Stomach (tissue), 9 donors: ENCODE results near the gene AREG. TPM values are rescaled to one million over a fixed set of nuclear protein-coding genes. Genes with fewer than 3 reads are reported as not detected.

Experiments
- DNase-seq, 2 donors: peaks; one replicate each; pipeline versions ENCODE4 v3.0.0 to v3.0.0-alpha.2; 2013 to 2019
- H3K27ac ChIP-seq, 5 donors: fragments of 200-600 bp in 4 of 5; sonication (generic) in 4 of 5; one replicate each; pipeline ENCODE4 v1.5.1; 2013 to 2019; ENCODE audit warnings: mild to moderate bottlenecking in 1 of 5, moderate library complexity in 1 of 5
- H3K27me3 ChIP-seq, 3 donors: fragments of 200-600 bp; sonication (generic); one replicate each; pipeline ENCODE4 v1.5.1; 2017 to 2019; ENCODE audit warnings: mixed run types in 1 of 3
- H3K36me3 ChIP-seq, 4 donors: fragments of 200-600 bp; sonication (generic); 1 replicate in 3 of 4; 2 replicates in 1 of 4; pipeline ENCODE4 v1.5.1; 2016 to 2019
- H3K4me1 ChIP-seq, 4 donors: fragments of 200-600 bp; sonication (generic); one replicate each; pipeline ENCODE4 v1.5.1; 2016 to 2019
- H3K4me3 ChIP-seq, 4 donors: fragments of 200-600 bp; sonication (generic) in 3 of 4; one replicate each; pipeline ENCODE4 v1.5.1; 2016 to 2019; ENCODE audit warnings: mild to moderate bottlenecking in 1 of 4
- H3K9me3 ChIP-seq, 4 donors: fragments of 200-600 bp; sonication (generic); one replicate each; pipeline ENCODE4 v1.5.1; 2016 to 2019
- CTCF ChIP-seq, 7 experiments: fragments of 450-650 bp in 4 of 7; fragments of 200-600 bp in 3 of 7; sonication (generic) in 3 of 7; IDR thresholded peaks; one replicate each; pipeline ENCODE4 v1.5.1; 2016 to 2019; ENCODE audit warnings: antibody characterized with exemption in 7 of 7, control low read depth in 2 of 7, mild to moderate bottlenecking in 1 of 7
- EP300 ChIP-seq: sonication (generic); formaldehyde crosslinking; IDR thresholded peaks from one replicate; pipeline ENCODE4 v1.6.1; 2017; ENCODE audit warnings: antibody characterized with exemption
- POLR2A ChIP-seq, 4 donors: fragments of 450-650 bp; IDR thresholded peaks; one replicate each; pipeline ENCODE4 v1.6.1; 2016; ENCODE audit warnings: antibody characterized with exemption in 4 of 4, control low read depth in 2 of 4, mild to moderate bottlenecking in 1 of 4, moderate library complexity in 1 of 4
- POLR2AphosphoS5 ChIP-seq, 3 donors: sonication (generic); formaldehyde crosslinking; IDR thresholded peaks; one replicate each; pipeline ENCODE4 v1.6.1; 2016; ENCODE audit warnings: antibody characterized with exemption in 3 of 3
- WGBS, 5 donors: extraction: QIAGEN DNeasy Blood & Tissue Kit in 3 of 5; methylation state at CpG; one replicate each; pipeline versions ENCODE4 v1.1.5 to v1.1.7; 2013 to 2018; 5-methylcytosine and 5-hydroxymethylcytosine counted together
- intact Hi-C: fragments of 100-400 bp; cut with DNase I; formaldehyde crosslinking; loops from one replicate; pipeline ENCODE4 v1.15.1; 2023; ENCODE audit warnings: low total_unique reads
- polyA plus RNA-seq, 3 donors: library from polyadenylated mRNA; stranded (reverse); fragments of 200-250 nt; gene quantifications; one replicate each; pipeline ENCODE4 v1.2.3, GENCODE V29; 2013
- total RNA-seq, 5 donors: library from RNA; depleted of rRNA; stranded (reverse); fragments of >200 nt; gene quantifications; one replicate each; pipeline versions ENCODE4 v1.1.0 to v1.2.3, GENCODE V29; 2014 to 2016
- donor health status: healthy with polysubstance abuse.
- donor health status: Bipolar disorder and iron deficiency.
- donor health status: healthy.

The AREG gene
- total and polyA plus RNA-seq, 8 donors: 4.3 to 23.0 (median 14.0) TPM; not detected in 1

DNA sequence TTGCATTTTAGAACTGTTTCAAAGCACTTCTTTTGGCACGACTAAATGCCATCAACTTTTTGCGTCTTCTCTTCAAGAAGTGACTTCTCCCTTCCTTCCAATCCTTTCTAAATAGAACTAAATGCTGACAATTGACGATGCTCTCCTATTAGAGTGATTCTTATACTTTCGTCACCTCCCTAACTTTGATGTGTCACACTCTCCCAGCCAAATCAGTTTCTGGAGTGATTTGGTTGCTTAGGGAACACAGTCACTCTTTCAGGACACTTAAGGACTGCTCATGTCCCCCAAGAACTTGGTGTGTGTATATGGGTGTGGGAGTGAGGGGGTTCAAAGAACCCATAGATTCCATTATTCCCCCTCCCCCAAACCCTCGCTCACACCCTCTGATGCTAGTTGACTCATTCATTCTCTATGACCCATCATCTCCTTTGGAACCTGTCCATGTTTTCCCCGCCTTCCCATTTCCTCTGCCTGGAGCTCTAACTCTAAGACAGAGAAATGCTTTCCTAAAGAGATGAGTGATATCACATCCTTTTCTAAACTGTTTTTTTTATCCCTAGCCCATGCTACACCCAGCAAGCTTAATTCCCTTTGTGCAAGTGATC is 26.8 kb upstream of the AREG start:
- DNase-seq: no peak
- H3K4me1 ChIP-seq: peaks cover 0 to 7% (median 3%) of the 10 kb centered on the region in 4 donors
- intact Hi-C loops: no loop called here
- no peak overlapping the region for H3K27ac ChIP-seq
- no peak for TF ChIP-seq CTCF (IDR thresholded peaks at IDR 0.05)
- TF ChIP-seq POLR2A (IDR thresholded peaks at IDR 0.05): no peak
- no peak for TF ChIP-seq POLR2AphosphoS5 (IDR thresholded peaks at IDR 0.05)
- TF ChIP-seq EP300: no peak
- H3K36me3 ChIP-seq: no peaks in the 10 kb centered on the region
- WGBS, 5 donors: 75 to 83% (median 77%) methylated on average over 6 of the region's 6 CpGs
- no peaks in the 10 kb centered on the region for H3K9me3 ChIP-seq
- no peak overlapping the region for H3K4me3 ChIP-seq
- no peaks in the 10 kb centered on the region for H3K27me3 ChIP-seq

DNA sequence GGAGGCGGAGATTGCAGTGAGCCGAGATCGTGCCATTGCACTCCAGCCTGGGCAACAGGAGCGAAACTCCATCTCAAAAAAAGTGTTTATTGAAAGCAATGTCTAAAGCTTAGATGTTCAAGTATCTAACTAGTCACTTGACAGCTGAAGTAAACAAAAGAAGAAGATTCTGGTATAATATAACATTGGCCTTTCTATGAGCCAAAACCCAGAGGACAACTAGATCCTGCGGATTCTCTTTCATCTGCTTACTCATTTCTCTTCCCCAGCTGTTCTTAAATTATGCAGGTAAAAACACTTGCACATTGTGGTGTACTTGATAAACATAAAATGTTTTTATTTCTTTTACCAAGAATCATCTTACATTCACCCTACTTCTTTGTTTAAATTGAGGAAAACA is 24.1 kb upstream of the AREG start:
- no peaks in the 10 kb centered on the region for H3K36me3 ChIP-seq
- H3K9me3 ChIP-seq: no peaks in the 10 kb centered on the region
- intact Hi-C loops: no loop called here
- no peaks in the 10 kb centered on the region for H3K27me3 ChIP-seq
- H3K4me3 ChIP-seq: no peak overlapping the region
- TF ChIP-seq EP300 (no peak), CTCF (IDR thresholded peaks at IDR 0.05) (no peak), POLR2AphosphoS5 (IDR thresholded peaks at IDR 0.05) (no peak), POLR2A (IDR thresholded peaks at IDR 0.05) (no peak)
- H3K4me1 ChIP-seq: peaks cover 0 to 13% (median 2%) of the 10 kb centered on the region in 4 donors
- DNase-seq: no peak
- no peak overlapping the region for H3K27ac ChIP-seq
- 76 to 85% (median 79%) methylated on average over 5 of the region's 5 CpGs for WGBS, 5 donors

GRCh38 chr4:74423104-74423503 is 21.8 kb upstream of the AREG start:
- TF ChIP-seq POLR2A (IDR thresholded peaks at IDR 0.05): no peak
- TF ChIP-seq EP300: no peak
- peak in 1 of 3 donors; percentile 38 for TF ChIP-seq POLR2AphosphoS5 (IDR thresholded peaks at IDR 0.05)
- no peak for TF ChIP-seq CTCF (IDR thresholded peaks at IDR 0.05)
- Histone ChIP-seq H3K36me3 (no peaks in the 10 kb centered on the region), H3K4me1 (peaks cover 0 to 13% (median 2%) of the 10 kb centered on the region in 4 donors), H3K9me3 (no peaks in the 10 kb centered on the region), H3K27me3 (no peaks in the 10 kb centered on the region), H3K4me3 (no peak overlapping the region), H3K27ac (no peak overlapping the region)
- intact Hi-C loops: no loop called here
- 9 to 17% (median 15%) methylated on average over 1 of the region's 1 CpG for WGBS, 5 donors
- peak; percentile 53 to 57 for DNase-seq

DNA sequence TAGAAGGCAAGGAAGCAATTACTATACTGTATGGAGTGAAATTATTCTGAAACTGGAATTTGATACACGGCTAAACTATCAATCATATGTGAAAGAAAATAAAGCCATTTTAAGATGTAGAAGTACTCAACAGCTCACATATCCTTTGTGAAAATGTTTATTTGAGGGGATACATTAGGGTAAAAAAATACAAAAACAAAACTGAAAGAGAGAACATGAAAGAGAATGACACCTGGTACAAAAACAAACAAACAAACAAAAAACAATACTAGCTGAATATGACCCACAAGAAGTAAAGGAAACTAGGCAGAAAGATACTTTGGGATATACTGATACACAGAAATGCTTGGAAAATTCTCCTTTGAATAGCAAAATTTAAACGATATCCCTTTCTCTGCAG is 20.8 kb upstream of the AREG start:
- Histone ChIP-seq H3K4me1 (peaks cover 0 to 13% (median 2%) of the 10 kb centered on the region in 4 donors), H3K9me3 (no peaks in the 10 kb centered on the region), H3K27ac (no peak overlapping the region), H3K27me3 (no peaks in the 10 kb centered on the region), H3K4me3 (no peak overlapping the region), H3K36me3 (no peaks in the 10 kb centered on the region)
- intact Hi-C loops: no loop called here
- DNase-seq: no peak
- 88 to 96% (median 93%) methylated on average over 2 of the region's 2 CpGs for WGBS, 5 donors
- TF ChIP-seq POLR2A (IDR thresholded peaks at IDR 0.05) (no peak), EP300 (no peak), CTCF (IDR thresholded peaks at IDR 0.05) (no peak)
